Loucy (cell line): Measurements from ENCODE around the gene PRSS56.

Source experiments
- CTCF ChIP-seq: fragments of 200-600 bp; sonication (generic); conservative IDR thresholded peaks from 2 replicates; pipeline ENCODE4 v1.5.1; 2014; ENCODE audit warnings: mild to moderate bottlenecking, antibody characterized with exemption, low read length
- EZH2phosphoT487 ChIP-seq: fragments of 200-600 bp; IDR thresholded peaks from 2 replicates; pipeline ENCODE4 v1.6.1; 2018; ENCODE audit warnings: antibody characterized with exemption, mild to moderate bottlenecking, moderate library complexity, borderline replicate concordance

DNA sequence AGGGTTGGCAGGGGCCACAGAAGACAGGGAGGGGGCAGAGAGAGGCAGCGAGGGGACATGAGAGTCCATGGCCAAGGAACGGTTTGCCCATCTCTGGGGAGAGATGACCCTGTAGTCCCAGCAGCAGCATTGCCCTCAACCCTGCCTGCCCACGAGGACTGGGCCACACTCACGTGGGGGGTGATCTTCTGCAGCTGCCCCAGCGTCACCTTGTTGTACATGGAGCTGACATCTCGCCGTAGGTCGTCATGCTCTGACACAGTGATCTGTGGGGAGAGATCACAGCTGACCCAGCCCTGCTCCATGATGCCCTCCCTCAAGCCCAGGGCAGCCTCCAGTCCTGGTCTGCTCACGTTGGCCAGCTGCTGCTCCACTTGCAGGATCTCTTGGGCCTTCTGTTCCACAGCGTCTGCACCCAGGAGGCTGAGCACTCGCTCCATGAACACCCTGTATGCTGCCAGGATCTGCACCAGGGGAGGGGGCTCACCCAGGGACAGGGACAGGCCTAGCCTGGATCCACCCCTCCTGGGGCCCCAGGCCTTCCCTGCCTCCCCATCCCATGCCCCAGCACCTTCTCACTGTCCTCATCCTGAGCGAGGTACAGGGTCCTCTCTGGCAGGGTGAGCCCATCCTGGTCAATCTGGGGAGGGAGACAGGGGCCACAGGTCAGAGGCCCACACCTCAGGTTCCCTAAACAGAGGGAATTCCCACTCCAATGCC, 35.4 kb upstream of the PRSS56 start:
- no peak for TF ChIP-seq CTCF
- TF ChIP-seq EZH2phosphoT487, result no peak
